K562 (cell line): Measurements from ENCODE around the gene EYA3. TPM values are rescaled to one million over a fixed set of nuclear protein-coding genes. Genes with fewer than 3 reads are reported as not detected.

Experiments used
- BACH1 ChIP-seq: fragments of 200-800 bp; sonication (Bioruptor generic); IDR thresholded peaks from 2 replicates; pipeline ENCODE4 v1.6.1; 2016; ENCODE audit warnings: missing genetic modification characterization, missing compliant biosample characterization
- CTCFL ChIP-seq: IDR thresholded peaks from 2 replicates; pipeline ENCODE4 v1.6.1; 2011; ENCODE audit warnings: borderline replicate concordance, low read depth, mild to moderate bottlenecking, moderate library complexity, low read length; ENCODE audit not compliant: insufficient read depth, poor library complexity, severe bottlenecking
- DACH1 ChIP-seq: fragments of 450-650 bp; IDR thresholded peaks from 2 replicates; pipeline ENCODE4 v1.6.1; 2018; ENCODE audit not compliant: partially characterized antibody
- DLX4 ChIP-seq: fragments of 250-450 bp; sonication (Bioruptor Pico); IDR thresholded peaks from 2 replicates; pipeline ENCODE4 v1.6.1; 2021; ENCODE audit warnings: mild to moderate bottlenecking
- E2F3 ChIP-seq: fragments of 250-450 bp; sonication (Bioruptor Pico); IDR thresholded peaks from 2 replicates; pipeline ENCODE4 v1.4.0; 2020; ENCODE audit warnings: mild to moderate bottlenecking
- ELF2 ChIP-seq: fragments of 250-450 bp; sonication (Bioruptor Pico); IDR thresholded peaks from 2 replicates; pipeline ENCODE4 v1.5.0; 2021; ENCODE audit warnings: mild to moderate bottlenecking
- ELF4 ChIP-seq: fragments of 450-650 bp; formaldehyde crosslinking; IDR thresholded peaks from 2 replicates; pipeline ENCODE4 v1.4.0; 2022; ENCODE audit warnings: missing genetic modification characterization
- FOXK1 ChIP-seq: sonication (generic); formaldehyde crosslinking; IDR thresholded peaks from 2 replicates; pipeline ENCODE4 v1.8.0; 2022; ENCODE audit warnings: missing genetic modification reagents, mild to moderate bottlenecking, borderline replicate concordance
- GATAD2A ChIP-seq: fragments of 450-650 bp; IDR thresholded peaks from 2 replicates; pipeline ENCODE4 v1.6.1; 2017
- MCM3 ChIP-seq: fragments of 450-650 bp; IDR thresholded peaks from 2 replicates; pipeline ENCODE4 v1.6.1; 2016
- NCOA6 ChIP-seq: fragments of 450-650 bp; IDR thresholded peaks from 2 replicates; pipeline ENCODE4 v1.6.1; 2017; ENCODE audit warnings: mild to moderate bottlenecking
- POLR3A ChIP-seq: IDR thresholded peaks from 2 replicates; pipeline ENCODE4 v1.6.1; 2011; ENCODE audit warnings: borderline replicate concordance, mild to moderate bottlenecking, moderate library complexity; ENCODE audit not compliant: insufficient read length, insufficient read depth; ENCODE audit errors: extremely low read depth
- PURB ChIP-seq: sonication (generic); formaldehyde crosslinking; IDR thresholded peaks from 2 replicates; pipeline ENCODE4 v1.9.0; 2021; ENCODE audit warnings: low read depth, mild to moderate bottlenecking, missing genetic modification reagents
- STAT5B ChIP-seq: fragments of 250-450 bp; sonication (Bioruptor Pico); IDR thresholded peaks from 2 replicates; pipeline ENCODE4 v1.8.0; 2021; ENCODE audit warnings: mild to moderate bottlenecking, inconsistent platforms
- ZEB2 ChIP-seq: fragments of 450-650 bp; IDR thresholded peaks from 2 replicates; pipeline ENCODE4 v1.6.1; 2016
- ZNF75A ChIP-seq: fragments of 450-650 bp; formaldehyde crosslinking; IDR thresholded peaks from 2 replicates; pipeline ENCODE4 v1.4.0; 2020; ENCODE audit warnings: mild to moderate bottlenecking
- polyA plus RNA-seq, 8 experiments: library from polyadenylated mRNA; depleted of rRNA in 4 of 8; stranded (reverse) in 5 of 8; unstranded in 3 of 8; fragments of >200 nt; fragmentation: Nextera tagmentation in 2 of 8; fragmentation: Illumina TruSeq in 1 of 8; extraction: Ambion mirVana in 2 of 8; extraction: Trizol in 1 of 8; gene quantifications; 2 replicates each; pipeline versions ENCODE4 v1.2.1 to v1.2.3, GENCODE V29; 2011 to 2014; ENCODE audit warnings: inconsistent platforms in 1 of 8, missing spikeins in 1 of 8
- total RNA-seq, 7 experiments: library from RNA; depleted of rRNA in 6 of 7; stranded (reverse); fragments of >200 nt in 6 of 7; fragmentation: Illumina TruSeq in 2 of 7; extraction: Trizol in 2 of 7; gene quantifications; 2 replicates each; pipeline versions ENCODE4 v1.2.1 to v1.2.3, GENCODE V29; 2011 to 2021; ENCODE audit warnings: low replicate concordance in 1 of 7
- TF ChIP-seq, protein P1 (sequence below), 2 experiments: IDR thresholded peaks; 2 replicates each; pipeline ENCODE4 v1.6.1; 2011; ENCODE audit warnings: borderline replicate concordance in 1 of 2, control low read depth in 1 of 2, low read depth in 1 of 2, low read length in 1 of 2, mild to moderate bottlenecking in 1 of 2, mixed read lengths in 1 of 2, moderate library complexity in 1 of 2; ENCODE audit not compliant: insufficient read depth in 1 of 2, insufficient read length in 1 of 2, poor library complexity in 1 of 2, severe bottlenecking in 1 of 2; ENCODE audit errors: extremely low read depth in 1 of 2
- TF ChIP-seq, protein P2 (sequence below), 3 experiments: IDR thresholded peaks in 2 of 3; conservative IDR thresholded peaks in 1 of 3; 2 replicates each; pipeline ENCODE4 v1.5.1; 2011 to 2012; ENCODE audit warnings: low read length in 3 of 3, mild to moderate bottlenecking in 3 of 3, control low read depth in 2 of 3, improper control_type of control experiment in 1 of 3, inconsistent platforms in 1 of 3, low read depth in 1 of 3, mixed read lengths in 1 of 3, moderate library complexity in 1 of 3; ENCODE audit not compliant: insufficient read depth in 2 of 3
- TF ChIP-seq, protein P3 (sequence below): sonication (generic); formaldehyde crosslinking; IDR thresholded peaks from 2 replicates; pipeline ENCODE4 v1.9.0; 2022; ENCODE audit warnings: mild to moderate bottlenecking, missing genetic modification reagents
- TF ChIP-seq, protein P4 (sequence below): fragments of 450-650 bp; IDR thresholded peaks from 2 replicates; pipeline ENCODE4 v1.6.1; 2016; ENCODE audit warnings: borderline replicate concordance

Gene EYA3
- total and polyA plus RNA-seq, 9 of the 15 experiments (the other 6 are each of a cell fraction or from before 2014, with no cell fraction given) = 21.7 to 64.0 (median 43.6) TPM

GRCh38 chr1:28088168-28088961 lies at the start of gene EYA3 (continued):
- peak; percentile 54; the same call in 1 of the 2 replicates for TF ChIP-seq FOXK1 (CRISPR knock-in tag)
- no peak for TF ChIP-seq PURB (CRISPR knock-in tag)
- TF ChIP-seq NCOA6 = no peak
- TF ChIP-seq GATAD2A = no peak
- TF ChIP-seq, protein P1, sequence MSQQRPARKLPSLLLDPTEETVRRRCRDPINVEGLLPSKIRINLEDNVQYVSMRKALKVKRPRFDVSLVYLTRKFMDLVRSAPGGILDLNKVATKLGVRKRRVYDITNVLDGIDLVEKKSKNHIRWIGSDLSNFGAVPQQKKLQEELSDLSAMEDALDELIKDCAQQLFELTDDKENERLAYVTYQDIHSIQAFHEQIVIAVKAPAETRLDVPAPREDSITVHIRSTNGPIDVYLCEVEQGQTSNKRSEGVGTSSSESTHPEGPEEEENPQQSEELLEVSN (IDR thresholded peaks at IDR 0.05; ENCODE audit: borderline replicate concordance in 1 of 2, extremely low read depth in 1 of 2, insufficient read depth in 1 of 2, insufficient read length in 1 of 2, low read depth in 1 of 2, low read length in 1 of 2, poor library complexity in 1 of 2, severe bottlenecking in 1 of 2) = peak; percentile 59 to 65
- TF ChIP-seq, protein P2, sequence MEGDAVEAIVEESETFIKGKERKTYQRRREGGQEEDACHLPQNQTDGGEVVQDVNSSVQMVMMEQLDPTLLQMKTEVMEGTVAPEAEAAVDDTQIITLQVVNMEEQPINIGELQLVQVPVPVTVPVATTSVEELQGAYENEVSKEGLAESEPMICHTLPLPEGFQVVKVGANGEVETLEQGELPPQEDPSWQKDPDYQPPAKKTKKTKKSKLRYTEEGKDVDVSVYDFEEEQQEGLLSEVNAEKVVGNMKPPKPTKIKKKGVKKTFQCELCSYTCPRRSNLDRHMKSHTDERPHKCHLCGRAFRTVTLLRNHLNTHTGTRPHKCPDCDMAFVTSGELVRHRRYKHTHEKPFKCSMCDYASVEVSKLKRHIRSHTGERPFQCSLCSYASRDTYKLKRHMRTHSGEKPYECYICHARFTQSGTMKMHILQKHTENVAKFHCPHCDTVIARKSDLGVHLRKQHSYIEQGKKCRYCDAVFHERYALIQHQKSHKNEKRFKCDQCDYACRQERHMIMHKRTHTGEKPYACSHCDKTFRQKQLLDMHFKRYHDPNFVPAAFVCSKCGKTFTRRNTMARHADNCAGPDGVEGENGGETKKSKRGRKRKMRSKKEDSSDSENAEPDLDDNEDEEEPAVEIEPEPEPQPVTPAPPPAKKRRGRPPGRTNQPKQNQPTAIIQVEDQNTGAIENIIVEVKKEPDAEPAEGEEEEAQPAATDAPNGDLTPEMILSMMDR (IDR thresholded peaks at IDR 0.05 in 2 of 3, conservative IDR thresholded peaks at IDR 0.05 in 1 of 3; ENCODE audit: insufficient read depth in 2 of 3, low read depth in 1 of 3, low read length in 3 of 3) = no peak
- no peak for TF ChIP-seq DLX4 (CRISPR knock-in tag)
- TF ChIP-seq POLR3A = no peak
- TF ChIP-seq DACH1 = no peak
- TF ChIP-seq ELF4 (CRISPR knock-in tag) = peak; percentile 64
- TF ChIP-seq CTCFL = no peak
- TF ChIP-seq E2F3 (CRISPR knock-in tag) = no peak
- no peak for TF ChIP-seq MCM3
- no peak for TF ChIP-seq ELF2 (CRISPR knock-in tag)
- no peak for TF ChIP-seq ZNF75A (CRISPR knock-in tag)
- TF ChIP-seq, protein P3, sequence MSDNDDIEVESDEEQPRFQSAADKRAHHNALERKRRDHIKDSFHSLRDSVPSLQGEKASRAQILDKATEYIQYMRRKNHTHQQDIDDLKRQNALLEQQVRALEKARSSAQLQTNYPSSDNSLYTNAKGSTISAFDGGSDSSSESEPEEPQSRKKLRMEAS (CRISPR knock-in tag) = peak; percentile 92
- TF ChIP-seq, protein P4, sequence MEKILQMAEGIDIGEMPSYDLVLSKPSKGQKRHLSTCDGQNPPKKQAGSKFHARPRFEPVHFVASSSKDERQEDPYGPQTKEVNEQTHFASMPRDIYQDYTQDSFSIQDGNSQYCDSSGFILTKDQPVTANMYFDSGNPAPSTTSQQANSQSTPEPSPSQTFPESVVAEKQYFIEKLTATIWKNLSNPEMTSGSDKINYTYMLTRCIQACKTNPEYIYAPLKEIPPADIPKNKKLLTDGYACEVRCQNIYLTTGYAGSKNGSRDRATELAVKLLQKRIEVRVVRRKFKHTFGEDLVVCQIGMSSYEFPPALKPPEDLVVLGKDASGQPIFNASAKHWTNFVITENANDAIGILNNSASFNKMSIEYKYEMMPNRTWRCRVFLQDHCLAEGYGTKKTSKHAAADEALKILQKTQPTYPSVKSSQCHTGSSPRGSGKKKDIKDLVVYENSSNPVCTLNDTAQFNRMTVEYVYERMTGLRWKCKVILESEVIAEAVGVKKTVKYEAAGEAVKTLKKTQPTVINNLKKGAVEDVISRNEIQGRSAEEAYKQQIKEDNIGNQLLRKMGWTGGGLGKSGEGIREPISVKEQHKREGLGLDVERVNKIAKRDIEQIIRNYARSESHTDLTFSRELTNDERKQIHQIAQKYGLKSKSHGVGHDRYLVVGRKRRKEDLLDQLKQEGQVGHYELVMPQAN = peak; percentile 94
- TF ChIP-seq ZEB2 = peak; percentile 44; the same call in 1 of the 2 replicates
- no peak for TF ChIP-seq STAT5B (CRISPR knock-in tag)
- TF ChIP-seq BACH1 (tag) = no peak
